GM23338 (cell line): ENCODE data around the gene GALNT6. TPM values are rescaled to one million over a fixed set of nuclear protein-coding genes. Genes with fewer than 3 reads are reported as not detected.

ENCODE experiments used
- ATAC-seq: fragments of 200-7000 bp; cut with Tn5 transposase; 3 replicates; pipeline ENCODE4 v1.9.1; 2020
- DNase-seq: peaks from one replicate; pipeline ENCODE4 v3.0.0-alpha.2; 2015; ENCODE audit warnings: low spot score
- H2AFZ ChIP-seq: fragments of 200-600 bp; sonication (generic); 2 replicates; pipeline ENCODE4 v1.8.0; 2016; ENCODE audit warnings: antibody characterized with exemption, mild to moderate bottlenecking, moderate library complexity
- H3F3A ChIP-seq: fragments of 200-600 bp; sonication (generic); replicated peaks from 2 replicates; pipeline ENCODE4 v1.8.0; 2017; ENCODE audit warnings: antibody characterized with exemption, mixed run types, low read depth
- H3K27ac ChIP-seq: fragments of 200-600 bp; sonication (generic); 2 replicates; pipeline ENCODE4 v1.6.1; 2016; ENCODE audit warnings: low read depth
- H3K27me3 ChIP-seq: fragments of 200-600 bp; sonication (generic); 2 replicates; pipeline ENCODE4 v1.8.0; 2016; ENCODE audit warnings: mild to moderate bottlenecking, mixed run types, moderate library complexity; ENCODE audit not compliant: insufficient read depth
- H3K36me3 ChIP-seq: fragments of 200-600 bp; sonication (generic); 2 replicates; pipeline ENCODE4 v1.8.0; 2016; ENCODE audit warnings: mild to moderate bottlenecking; ENCODE audit not compliant: insufficient read depth
- H3K4me1 ChIP-seq: fragments of 200-600 bp; sonication (generic); 2 replicates; pipeline ENCODE4 v1.8.0; 2016; ENCODE audit warnings: mild to moderate bottlenecking, moderate library complexity; ENCODE audit not compliant: insufficient read depth
- H3K4me2 ChIP-seq: fragments of 200-600 bp; sonication (generic); 2 replicates; pipeline ENCODE4 v1.7.1; 2017; ENCODE audit warnings: mixed run types
- H3K4me3 ChIP-seq: fragments of 200-600 bp; sonication (generic); 2 replicates; pipeline ENCODE4 v1.6.1; 2016; ENCODE audit warnings: mixed run types
- H3K79me2 ChIP-seq: fragments of 200-600 bp; sonication (generic); replicated peaks from 2 replicates; pipeline ENCODE4 v1.8.0; 2017; ENCODE audit warnings: mild to moderate bottlenecking; ENCODE audit not compliant: insufficient read depth
- H3K9me2 ChIP-seq: fragments of 200-600 bp; sonication (generic); 2 replicates; pipeline ENCODE4 v1.8.0; 2017; ENCODE audit not compliant: insufficient read depth
- H4K20me1 ChIP-seq: fragments of 200-600 bp; sonication (generic); replicated peaks from 2 replicates; pipeline ENCODE4 v1.8.0; 2017; ENCODE audit warnings: mild to moderate bottlenecking; ENCODE audit not compliant: insufficient read depth
- H3K27ac Mint-ChIP-seq: 2 replicates; pipeline ENCODE4 v1.8.0; 2020; ENCODE audit warnings: inconsistent platforms, mild to moderate bottlenecking, moderate library complexity, mixed read lengths
- H3K27me3 Mint-ChIP-seq: 3 replicates; pipeline ENCODE4 v1.8.0; 2022; ENCODE audit warnings: low read depth, mild to moderate bottlenecking, moderate library complexity, mixed read lengths, inconsistent platforms; ENCODE audit not compliant: insufficient read depth, poor library complexity
- H3K36me3 Mint-ChIP-seq: 3 replicates; pipeline ENCODE4 v1.8.0; 2021; ENCODE audit warnings: low read depth, mild to moderate bottlenecking, inconsistent platforms, moderate library complexity, mixed read lengths
- H3K4me1 Mint-ChIP-seq: 3 replicates; pipeline ENCODE4 v1.8.0; 2020; ENCODE audit warnings: mild to moderate bottlenecking, inconsistent platforms, mixed read lengths
- H3K4me3 Mint-ChIP-seq: 3 replicates; pipeline ENCODE4 v1.8.0; 2021; ENCODE audit warnings: moderate library complexity, mild to moderate bottlenecking, inconsistent platforms, mixed read lengths
- H3K9me3 Mint-ChIP-seq: 3 replicates; pipeline ENCODE4 v1.8.0; 2020; ENCODE audit warnings: moderate library complexity, mild to moderate bottlenecking, inconsistent platforms, mixed read lengths
- EZH2 ChIP-seq: fragments of 200-600 bp; sonication (generic); IDR thresholded peaks from one replicate; pipeline ENCODE4 v1.8.0; 2017; ENCODE audit warnings: antibody characterized with exemption, mild to moderate bottlenecking, low read depth; ENCODE audit not compliant: unreplicated experiment
- EZH2phosphoT487 ChIP-seq: fragments of 200-600 bp; sonication (generic); IDR thresholded peaks from one replicate; pipeline ENCODE4 v1.8.1; 2018; ENCODE audit warnings: antibody characterized with exemption; ENCODE audit not compliant: unreplicated experiment
- JUNB ChIP-seq: IDR thresholded peaks from one replicate; pipeline ENCODE4 v1.6.1; 2016; ENCODE audit warnings: antibody characterized with exemption; ENCODE audit not compliant: unreplicated experiment
- STAT1 ChIP-seq: IDR thresholded peaks from one replicate; pipeline ENCODE4 v1.6.1; 2016; ENCODE audit warnings: antibody characterized with exemption; ENCODE audit not compliant: unreplicated experiment
- ZNF331 ChIP-seq: fragments of 250-450 bp; sonication (Bioruptor Pico); IDR thresholded peaks from 2 replicates; pipeline ENCODE4 v1.5.0; 2020; ENCODE audit warnings: low read depth, mild to moderate bottlenecking, moderate library complexity
- polyA plus RNA-seq: library from polyadenylated mRNA; unstranded; fragments of >200 nt; fragmentation: Nextera tagmentation; extraction: Ambion mirVana; gene quantifications from 2 replicates; pipeline ENCODE4 v1.2.1, GENCODE V29; 2016
- total RNA-seq: library from RNA; depleted of rRNA; stranded (reverse); fragments of >200 nt; shearing (Covaris generic); gene quantifications from 2 replicates; pipeline ENCODE4 v1.2.3, GENCODE V29; 2014
- TF ChIP-seq, protein P1 (sequence below): IDR thresholded peaks from 2 replicates; pipeline ENCODE4 v1.6.1; 2016; ENCODE audit warnings: antibody characterized with exemption
- TF ChIP-seq, protein P2 (sequence below), 2 experiments: fragments of 200-600 bp in 1 of 2; sonication (generic) in 1 of 2; conservative IDR thresholded peaks; 2 replicates each; pipeline versions ENCODE4 v1.5.1 to v1.6.1; 2016 to 2017; ENCODE audit warnings: antibody characterized with exemption in 2 of 2, low read depth in 2 of 2, mild to moderate bottlenecking in 2 of 2, moderate library complexity in 1 of 2
- TF ChIP-seq, protein P3 (sequence below): IDR thresholded peaks from one replicate; pipeline ENCODE4 v1.6.1; 2018; ENCODE audit warnings: antibody characterized with exemption; ENCODE audit not compliant: unreplicated experiment

GALNT6 gene
- total and polyA plus RNA-seq, 2 experiments from 2014 or later = 8.1 to 18.6 TPM

DNA sequence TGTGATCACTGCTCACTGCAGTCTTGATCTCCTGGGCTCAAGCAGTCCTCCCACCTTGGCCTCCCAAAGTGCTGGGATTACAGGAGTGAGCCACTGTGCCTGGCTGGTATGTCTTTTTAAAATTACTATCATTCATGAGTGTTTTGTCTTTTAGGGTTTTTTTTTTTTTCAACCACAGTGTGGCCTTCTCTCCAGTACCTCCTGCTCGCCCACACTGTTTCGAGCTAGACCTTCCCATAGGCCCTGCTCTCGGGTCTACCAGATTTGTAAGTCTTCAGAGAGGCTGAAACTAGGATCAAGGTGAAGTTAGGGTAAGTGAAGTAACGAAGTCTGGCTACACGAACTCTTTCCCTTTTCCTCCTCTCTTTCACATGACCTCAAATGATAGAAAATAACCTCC, 68.8 kb downstream of the GALNT6 start (continued):
- TF ChIP-seq, protein P1, sequence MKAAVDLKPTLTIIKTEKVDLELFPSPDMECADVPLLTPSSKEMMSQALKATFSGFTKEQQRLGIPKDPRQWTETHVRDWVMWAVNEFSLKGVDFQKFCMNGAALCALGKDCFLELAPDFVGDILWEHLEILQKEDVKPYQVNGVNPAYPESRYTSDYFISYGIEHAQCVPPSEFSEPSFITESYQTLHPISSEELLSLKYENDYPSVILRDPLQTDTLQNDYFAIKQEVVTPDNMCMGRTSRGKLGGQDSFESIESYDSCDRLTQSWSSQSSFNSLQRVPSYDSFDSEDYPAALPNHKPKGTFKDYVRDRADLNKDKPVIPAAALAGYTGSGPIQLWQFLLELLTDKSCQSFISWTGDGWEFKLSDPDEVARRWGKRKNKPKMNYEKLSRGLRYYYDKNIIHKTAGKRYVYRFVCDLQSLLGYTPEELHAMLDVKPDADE = no peak
- TF ChIP-seq, protein P2, sequence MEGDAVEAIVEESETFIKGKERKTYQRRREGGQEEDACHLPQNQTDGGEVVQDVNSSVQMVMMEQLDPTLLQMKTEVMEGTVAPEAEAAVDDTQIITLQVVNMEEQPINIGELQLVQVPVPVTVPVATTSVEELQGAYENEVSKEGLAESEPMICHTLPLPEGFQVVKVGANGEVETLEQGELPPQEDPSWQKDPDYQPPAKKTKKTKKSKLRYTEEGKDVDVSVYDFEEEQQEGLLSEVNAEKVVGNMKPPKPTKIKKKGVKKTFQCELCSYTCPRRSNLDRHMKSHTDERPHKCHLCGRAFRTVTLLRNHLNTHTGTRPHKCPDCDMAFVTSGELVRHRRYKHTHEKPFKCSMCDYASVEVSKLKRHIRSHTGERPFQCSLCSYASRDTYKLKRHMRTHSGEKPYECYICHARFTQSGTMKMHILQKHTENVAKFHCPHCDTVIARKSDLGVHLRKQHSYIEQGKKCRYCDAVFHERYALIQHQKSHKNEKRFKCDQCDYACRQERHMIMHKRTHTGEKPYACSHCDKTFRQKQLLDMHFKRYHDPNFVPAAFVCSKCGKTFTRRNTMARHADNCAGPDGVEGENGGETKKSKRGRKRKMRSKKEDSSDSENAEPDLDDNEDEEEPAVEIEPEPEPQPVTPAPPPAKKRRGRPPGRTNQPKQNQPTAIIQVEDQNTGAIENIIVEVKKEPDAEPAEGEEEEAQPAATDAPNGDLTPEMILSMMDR (conservative IDR thresholded peaks at IDR 0.05; ENCODE audit: low read depth in 2 of 2) = no peak
- TF ChIP-seq, protein P3, sequence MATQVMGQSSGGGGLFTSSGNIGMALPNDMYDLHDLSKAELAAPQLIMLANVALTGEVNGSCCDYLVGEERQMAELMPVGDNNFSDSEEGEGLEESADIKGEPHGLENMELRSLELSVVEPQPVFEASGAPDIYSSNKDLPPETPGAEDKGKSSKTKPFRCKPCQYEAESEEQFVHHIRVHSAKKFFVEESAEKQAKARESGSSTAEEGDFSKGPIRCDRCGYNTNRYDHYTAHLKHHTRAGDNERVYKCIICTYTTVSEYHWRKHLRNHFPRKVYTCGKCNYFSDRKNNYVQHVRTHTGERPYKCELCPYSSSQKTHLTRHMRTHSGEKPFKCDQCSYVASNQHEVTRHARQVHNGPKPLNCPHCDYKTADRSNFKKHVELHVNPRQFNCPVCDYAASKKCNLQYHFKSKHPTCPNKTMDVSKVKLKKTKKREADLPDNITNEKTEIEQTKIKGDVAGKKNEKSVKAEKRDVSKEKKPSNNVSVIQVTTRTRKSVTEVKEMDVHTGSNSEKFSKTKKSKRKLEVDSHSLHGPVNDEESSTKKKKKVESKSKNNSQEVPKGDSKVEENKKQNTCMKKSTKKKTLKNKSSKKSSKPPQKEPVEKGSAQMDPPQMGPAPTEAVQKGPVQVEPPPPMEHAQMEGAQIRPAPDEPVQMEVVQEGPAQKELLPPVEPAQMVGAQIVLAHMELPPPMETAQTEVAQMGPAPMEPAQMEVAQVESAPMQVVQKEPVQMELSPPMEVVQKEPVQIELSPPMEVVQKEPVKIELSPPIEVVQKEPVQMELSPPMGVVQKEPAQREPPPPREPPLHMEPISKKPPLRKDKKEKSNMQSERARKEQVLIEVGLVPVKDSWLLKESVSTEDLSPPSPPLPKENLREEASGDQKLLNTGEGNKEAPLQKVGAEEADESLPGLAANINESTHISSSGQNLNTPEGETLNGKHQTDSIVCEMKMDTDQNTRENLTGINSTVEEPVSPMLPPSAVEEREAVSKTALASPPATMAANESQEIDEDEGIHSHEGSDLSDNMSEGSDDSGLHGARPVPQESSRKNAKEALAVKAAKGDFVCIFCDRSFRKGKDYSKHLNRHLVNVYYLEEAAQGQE = no peak
- no peak for TF ChIP-seq EZH2phosphoT487

DNA sequence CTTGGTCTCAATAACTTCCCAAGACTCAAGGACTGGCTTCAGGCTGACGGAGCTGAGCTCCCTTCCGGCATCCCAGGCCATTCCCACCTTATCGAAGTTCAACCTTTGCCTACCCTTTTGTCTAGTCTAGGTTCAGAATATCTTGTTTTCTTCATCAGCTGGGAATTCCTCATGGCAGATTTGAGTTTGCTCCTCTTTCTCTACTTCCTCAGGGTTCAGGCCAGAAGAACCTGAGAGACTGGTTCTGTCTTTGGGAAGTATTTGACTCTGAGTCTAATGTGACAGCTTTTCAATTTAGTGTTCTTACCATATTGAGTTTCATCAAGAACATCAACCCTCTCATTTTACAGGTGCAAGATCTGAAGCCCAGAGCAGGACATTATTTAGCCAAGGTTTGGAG, 69.3 kb downstream of the GALNT6 start:
- Mint-ChIP-seq H3K36me3 (no peaks in the 10 kb centered on the region), H3K9me3 (no peaks in the 10 kb centered on the region; the same call in 2 of the 3 replicates), H3K27me3 (no peaks in the 10 kb centered on the region), H3K4me3 (no peak overlapping the region), H3K27ac (no peak overlapping the region), H3K4me1 (peaks cover 24% of the 10 kb centered on the region)
- Histone ChIP-seq H3K36me3 (no peaks in the 10 kb centered on the region), H3F3A (0 out of 2 replicates have a peak, but pooled peaks cover 4% of the 10 kb centered on the region), H3K4me1 (peaks cover 19% of the 10 kb centered on the region), H2AFZ (peak overlapping the region; percentile 47; the same call in 1 of the 2 replicates), H3K79me2 (no peaks in the 10 kb centered on the region), H3K9me2 (0 out of 2 replicates have a peak, but pooled peaks cover 2% of the 10 kb centered on the region), H3K4me3 (no peak overlapping the region), H4K20me1 (no peaks in the 10 kb centered on the region), H3K27ac (peak overlapping the region; percentile 85; the same call in 1 of the 2 replicates), H3K4me2 (no peak overlapping the region), H3K27me3 (no peaks in the 10 kb centered on the region)
- ATAC-seq = no peak
- no peak for TF ChIP-seq STAT1
- no peak for TF ChIP-seq EZH2
- TF ChIP-seq ZNF331 (CRISPR knock-in tag) = no peak
- TF ChIP-seq JUNB = no peak
- TF ChIP-seq EZH2phosphoT487 = no peak
- no peak for DNase-seq
